GM18517 (cell line): ENCODE data around the gene PEDS1.
"Not testable (repeated sequence)": the region's sequence is repeated elsewhere in the genome, so short reads cannot be mapped to it uniquely, and the experiment has no call there.

Source experiments
- ATAC-seq: cut with Tn5 transposase; IDR thresholded peaks from one replicate; pipeline ENCODE4 v1.9.1; 2021; ENCODE audit warnings: mild to moderate bottlenecking, moderate library complexity; ENCODE audit not compliant: unreplicated experiment

The PEDS1 gene

DNA sequence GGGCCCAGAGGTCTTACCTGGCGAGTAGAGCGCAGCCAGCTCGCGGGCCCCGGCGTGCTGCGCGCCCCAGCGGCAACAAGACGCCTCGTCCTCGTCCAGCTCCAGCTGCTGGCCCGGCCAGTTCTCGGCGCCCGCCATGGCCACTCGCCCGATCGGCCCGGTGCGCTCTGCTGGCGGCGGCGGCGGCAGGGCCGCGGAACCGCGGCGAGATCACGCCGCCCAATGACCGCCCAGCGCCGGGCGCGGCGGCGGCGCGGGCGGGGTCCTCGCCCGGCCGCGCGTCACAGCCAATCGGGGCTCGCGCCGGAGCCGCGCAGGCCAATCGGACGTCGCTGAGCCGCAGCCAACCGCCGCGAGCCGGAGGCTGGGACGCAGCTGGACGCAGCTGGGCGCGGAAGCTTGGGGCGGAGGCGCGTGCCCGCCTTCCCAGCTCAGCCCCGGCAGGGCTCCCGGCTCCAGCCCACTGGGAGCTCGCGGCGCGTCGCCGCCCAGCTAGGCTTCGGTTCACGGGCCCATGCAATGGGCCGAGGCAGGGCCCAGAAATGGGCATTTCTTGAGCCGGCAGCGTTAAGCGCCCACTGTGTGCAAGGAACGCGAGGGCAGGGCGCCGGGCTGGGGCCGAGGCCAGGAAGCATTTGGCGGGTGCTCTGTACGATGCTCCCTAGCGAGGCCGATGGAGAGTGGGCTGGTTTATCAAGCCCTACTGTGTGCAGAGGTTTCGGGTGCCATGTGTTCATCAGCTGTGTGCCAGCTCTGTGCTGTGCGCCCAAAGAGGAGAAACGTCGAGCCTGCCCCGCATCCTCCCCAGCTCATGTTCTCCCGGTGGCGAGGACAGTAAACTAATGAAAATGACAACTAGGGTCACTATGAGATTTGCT lies at the start of gene PEDS1:
PEDS1 (minus strand) TSS at position 224 of the 878 bp plus-strand sequence; CDS start at position 138, 86 bp downstream.
- ATAC-seq, result peak; percentile 80

DNA sequence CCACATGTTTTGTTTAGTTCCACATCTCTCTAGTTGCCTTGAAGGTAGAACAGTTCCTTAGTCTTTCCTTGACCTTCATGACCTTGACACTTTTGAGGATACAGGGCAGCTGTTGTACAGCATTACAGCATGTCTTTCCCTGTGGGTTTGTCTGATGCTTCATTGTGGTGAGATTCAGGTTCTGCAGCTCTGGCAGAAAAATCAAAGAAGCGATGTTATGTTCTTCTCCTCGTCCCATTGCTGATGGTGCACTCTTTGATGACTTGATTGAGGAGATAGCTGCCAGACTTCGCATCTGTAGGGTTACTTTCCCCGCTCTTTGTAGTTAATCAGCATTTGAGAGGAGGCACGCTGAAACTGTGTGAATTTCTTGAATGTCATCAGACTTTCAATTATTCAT lies 49.2 kb upstream of the PEDS1 start:
- ATAC-seq, result no peak

DNA sequence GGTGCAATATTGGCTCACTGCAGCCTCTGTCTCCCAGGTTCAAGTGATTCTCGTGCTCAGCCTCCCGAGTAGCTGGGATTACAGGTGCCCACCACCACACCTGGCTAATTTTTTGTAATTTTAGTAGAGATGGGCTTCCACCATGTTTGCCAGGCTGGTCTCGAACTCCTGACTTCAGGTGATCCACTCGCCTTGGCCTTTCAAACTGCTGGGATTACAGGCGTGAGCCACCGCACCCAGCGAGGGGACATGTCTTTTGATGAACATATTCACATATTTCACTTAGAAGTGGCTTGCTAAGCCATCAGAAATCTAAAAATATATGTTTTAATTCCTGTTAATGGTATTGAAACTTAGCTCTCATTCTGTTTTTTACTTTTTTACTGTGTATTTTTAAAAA lies 48.2 kb upstream of the PEDS1 start:
- not testable (repeated sequence) for ATAC-seq

- no peak for ATAC-seq
Observed at GRCh38 chr20:50200482-50201104, 47.1 kb upstream of the PEDS1 start.

GRCh38 chr20:50199703-50200102 lies 46.2 kb upstream of the PEDS1 start:
- ATAC-seq, result no peak

DNA sequence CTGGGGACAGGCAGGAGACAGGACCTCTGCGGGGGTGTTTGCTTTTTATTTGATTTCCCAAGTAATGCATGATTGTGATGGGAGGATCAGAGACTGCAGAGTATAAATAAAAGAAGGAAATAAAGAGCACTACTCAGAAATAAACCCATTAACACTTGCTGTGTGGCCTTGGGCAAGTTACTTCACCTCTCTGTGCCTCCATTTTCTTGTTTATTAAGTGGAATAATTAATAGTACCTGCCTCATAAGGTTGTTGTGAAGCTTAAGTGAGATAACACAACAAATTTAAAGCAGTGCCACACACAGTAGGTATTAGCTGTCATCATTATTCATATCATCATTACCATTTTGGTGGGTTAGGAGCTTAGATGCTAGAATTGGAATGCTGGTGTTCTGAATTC lies 45.2 kb upstream of the PEDS1 start:
- no peak for ATAC-seq

DNA sequence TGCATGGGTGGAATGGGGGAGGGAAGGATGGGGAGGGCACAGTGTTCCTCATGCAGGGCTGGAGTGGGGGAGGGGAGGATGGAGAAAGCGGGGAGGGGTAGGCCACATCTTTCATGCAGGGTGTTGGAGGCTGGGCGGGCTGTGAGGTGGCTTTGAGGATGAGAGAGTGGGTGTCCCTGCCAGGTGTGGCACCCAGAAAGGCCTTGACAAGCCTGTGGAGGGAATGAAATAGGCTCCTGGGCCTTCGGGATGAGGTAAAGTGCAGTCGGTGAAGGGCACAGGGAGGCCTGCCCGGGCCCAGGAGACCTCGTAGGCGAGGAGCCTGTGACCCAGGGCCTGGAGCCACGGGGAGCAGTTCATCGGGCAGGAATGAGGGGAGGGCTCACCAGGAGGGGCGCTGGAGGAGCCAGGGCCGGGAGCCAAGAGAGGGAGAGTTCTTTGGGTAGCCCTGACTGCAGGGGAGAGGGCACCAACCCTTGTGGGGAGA lies 44.7 kb upstream of the PEDS1 start:
- no peak for ATAC-seq

DNA sequence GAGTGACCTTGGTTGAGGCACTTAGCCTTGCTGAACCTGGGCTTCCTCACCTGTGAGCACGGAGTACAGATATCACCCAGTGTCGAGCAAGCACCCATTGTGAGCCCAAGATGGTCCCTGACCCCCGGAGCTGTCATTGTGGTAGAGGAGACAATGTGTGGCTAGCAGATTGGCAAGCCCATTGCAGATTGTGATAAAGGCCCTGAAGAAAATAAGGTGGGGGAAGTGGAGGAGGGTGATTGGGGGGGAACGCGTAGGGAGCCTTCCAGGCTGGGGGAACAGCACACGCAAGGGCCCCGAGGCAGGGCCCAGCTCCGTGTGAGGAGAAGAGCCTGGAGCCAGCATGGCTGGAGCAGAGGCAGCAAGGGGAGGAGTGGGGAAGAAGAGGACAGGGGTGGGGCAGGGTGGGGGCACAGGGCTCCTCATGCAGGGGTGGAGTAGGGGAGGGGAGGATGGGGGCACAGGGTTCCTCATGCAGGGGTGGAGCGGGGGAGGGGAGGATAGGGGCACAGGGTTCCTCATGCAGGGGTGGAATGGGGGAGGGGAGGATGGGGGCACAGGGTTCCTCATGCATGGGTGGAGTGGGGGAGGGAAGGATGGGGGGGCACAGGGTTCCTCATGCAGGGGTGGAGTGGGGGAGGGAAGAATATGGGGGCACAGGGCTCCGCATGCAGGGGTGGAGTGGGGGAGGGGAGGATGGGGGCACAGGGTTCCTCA lies 44.1 kb upstream of the PEDS1 start:
- no peak for ATAC-seq

- no peak for ATAC-seq
Observed at GRCh38 chr20:50196896-50197295, 43.4 kb upstream of the PEDS1 start.

- no peak for ATAC-seq
Observed at GRCh38 chr20:50196248-50196647, 42.7 kb upstream of the PEDS1 start.

- no peak for ATAC-seq
Observed at GRCh38 chr20:50195524-50196120, 42.1 kb upstream of the PEDS1 start.

DNA sequence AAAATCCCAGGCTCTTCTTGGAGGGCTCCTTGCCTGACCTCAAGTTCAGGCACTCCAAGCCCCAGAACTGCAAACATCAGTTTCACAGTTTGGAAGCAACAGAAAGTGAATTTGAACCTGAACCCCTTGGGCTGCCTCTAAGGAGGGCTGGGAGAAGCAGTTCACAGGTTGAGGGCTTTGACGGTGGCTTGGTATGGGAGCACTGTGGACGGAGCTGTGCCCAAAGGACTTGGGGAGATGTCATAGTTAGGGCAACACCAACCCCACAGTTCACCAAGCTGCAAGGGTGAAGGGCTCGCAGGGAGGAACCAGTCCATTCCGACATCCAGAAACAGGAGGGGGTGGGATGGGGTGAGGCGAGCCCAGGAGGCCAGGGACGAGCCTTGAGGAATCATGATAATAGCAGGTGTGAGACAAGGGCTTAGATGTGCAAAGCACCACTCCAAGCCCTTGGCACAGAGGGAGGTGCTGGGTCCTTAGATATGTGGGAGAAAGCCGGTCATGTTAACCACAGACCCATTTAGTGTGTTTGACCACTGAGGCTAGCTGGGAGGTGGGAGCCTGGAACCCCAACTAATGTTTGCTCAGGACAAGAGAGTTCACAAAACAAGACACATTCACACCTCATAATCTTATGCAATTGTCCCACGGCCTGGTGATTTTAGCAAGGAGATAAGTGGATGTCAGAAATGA lies 41.5 kb upstream of the PEDS1 start:
- no peak for ATAC-seq

DNA sequence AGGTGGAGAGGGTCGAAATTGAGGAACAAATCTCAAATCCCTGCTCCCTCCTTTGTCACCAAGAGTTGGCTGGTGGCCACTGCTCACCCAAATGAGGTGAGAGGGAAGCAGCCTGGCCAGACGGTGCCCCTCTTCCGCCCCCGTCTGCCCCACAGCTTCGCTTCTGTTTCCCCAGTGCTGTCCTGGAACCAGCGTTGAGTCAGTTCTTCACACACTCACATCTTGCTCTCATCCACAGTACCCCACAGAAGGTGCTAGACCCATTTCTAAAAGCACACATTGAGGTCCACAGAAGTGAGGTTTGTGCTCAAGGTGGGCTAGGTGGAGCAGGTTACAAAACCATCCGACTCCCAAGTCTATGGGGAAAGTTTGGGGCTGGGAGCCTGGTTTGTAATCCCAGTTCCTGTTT lies 40.9 kb upstream of the PEDS1 start:
- no peak for ATAC-seq

- ATAC-seq, result no peak
Observed at GRCh38 chr20:50193836-50194421, 40.4 kb upstream of the PEDS1 start.

DNA sequence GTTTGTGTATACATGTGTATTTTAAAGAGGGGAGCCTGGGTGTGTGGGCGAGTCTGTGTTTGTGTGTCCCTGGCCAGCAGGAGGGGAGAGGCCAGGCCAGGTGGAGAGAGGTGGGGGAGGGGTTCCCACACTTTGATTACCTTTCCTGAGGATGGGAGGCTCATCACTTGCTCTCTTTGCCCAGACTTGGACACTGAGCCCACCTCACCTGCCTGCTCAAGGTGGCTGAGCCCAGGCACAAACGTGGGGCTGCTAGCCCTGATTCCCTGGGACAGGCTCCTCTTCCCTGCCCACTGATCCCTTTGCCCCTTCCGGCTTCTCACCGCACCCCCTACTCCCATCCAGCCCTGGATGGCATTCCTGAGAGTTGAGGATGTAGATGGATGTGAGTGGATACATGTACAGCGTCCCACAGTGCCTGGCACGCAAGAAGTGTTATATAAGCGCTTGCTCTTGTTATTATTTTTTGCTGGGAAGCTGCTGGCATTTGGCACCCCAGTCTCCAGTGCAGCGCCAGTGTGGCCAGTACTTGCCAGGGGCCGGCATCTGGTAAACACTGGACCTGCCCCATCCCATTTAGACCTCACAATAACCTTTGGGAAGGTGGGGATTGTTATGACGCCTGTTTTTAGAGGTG lies 39.8 kb upstream of the PEDS1 start:
- ATAC-seq, result no peak

DNA sequence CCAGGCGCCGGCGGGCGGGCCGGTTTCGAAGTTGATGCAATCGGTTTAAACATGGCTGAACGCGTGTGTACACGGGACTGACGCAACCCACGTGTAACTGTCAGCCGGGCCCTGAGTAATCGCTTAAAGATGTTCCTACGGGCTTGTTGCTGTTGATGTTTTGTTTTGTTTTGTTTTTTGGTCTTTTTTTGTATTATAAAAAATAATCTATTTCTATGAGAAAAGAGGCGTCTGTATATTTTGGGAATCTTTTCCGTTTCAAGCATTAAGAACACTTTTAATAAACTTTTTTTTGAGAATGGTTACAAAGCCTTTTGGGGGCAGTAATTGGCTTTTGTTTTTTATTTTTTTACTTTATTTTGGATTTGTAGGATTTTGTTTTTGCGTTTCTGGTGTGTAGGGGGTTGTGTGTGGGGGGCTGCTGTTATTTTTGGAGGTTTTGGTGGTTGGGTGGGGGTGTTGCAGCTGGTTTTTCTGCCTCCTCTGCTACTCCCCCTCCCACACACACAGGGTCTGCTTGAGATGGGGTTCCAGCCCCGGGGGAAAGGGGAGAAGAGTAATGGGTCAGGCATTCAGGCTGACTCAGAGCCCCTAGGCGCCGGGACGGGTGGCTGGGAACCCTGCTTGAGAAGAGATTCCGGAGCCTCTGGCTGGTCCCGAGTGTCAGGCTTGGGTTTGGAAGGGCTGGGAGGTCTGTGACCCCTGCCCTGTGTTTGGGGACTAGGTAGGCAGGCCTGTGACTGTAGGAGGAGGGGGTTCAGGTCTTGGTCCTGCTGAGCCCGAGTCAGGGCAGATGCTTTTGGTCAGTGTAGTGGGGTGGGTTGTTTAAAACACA lies 39.1 kb upstream of the PEDS1 start:
- peak; percentile 44 for ATAC-seq

DNA sequence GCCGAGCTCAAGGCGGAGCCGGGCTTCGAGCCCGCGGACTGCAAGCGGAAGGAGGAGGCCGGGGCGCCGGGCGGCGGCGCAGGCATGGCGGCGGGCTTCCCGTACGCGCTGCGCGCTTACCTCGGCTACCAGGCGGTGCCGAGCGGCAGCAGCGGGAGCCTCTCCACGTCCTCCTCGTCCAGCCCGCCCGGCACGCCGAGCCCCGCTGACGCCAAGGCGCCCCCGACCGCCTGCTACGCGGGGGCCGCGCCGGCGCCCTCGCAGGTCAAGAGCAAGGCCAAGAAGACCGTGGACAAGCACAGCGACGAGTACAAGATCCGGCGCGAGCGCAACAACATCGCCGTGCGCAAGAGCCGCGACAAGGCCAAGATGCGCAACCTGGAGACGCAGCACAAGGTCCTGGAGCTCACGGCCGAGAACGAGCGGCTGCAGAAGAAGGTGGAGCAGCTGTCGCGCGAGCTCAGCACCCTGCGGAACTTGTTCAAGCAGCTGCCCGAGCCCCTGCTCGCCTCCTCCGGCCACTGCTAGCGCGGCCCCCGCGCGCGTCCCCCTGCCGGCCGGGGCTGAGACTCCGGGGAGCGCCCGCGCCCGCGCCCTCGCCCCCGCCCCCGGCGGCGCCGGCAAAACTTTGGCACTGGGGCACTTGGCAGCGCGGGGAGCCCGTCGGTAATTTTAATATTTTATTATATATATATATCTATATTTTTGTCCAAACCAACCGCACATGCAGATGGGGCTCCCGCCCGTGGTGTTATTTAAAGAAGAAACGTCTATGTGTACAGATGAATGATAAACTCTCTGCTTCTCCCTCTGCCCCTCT lies 38.2 kb upstream of the PEDS1 start:
- ATAC-seq, result peak; percentile 35

- peak; percentile 21 for ATAC-seq
Observed at GRCh38 chr20:50191065-50191543, 37.6 kb upstream of the PEDS1 start.
